ENCODE results near the gene DNAJC11. TPM values are rescaled to one million over a fixed set of nuclear protein-coding genes. Genes with fewer than 3 reads are reported as not detected.

Gene DNAJC11
- polyA plus RNA-seq, 1 donor from 2014 or later = 25.9 TPM

DNA sequence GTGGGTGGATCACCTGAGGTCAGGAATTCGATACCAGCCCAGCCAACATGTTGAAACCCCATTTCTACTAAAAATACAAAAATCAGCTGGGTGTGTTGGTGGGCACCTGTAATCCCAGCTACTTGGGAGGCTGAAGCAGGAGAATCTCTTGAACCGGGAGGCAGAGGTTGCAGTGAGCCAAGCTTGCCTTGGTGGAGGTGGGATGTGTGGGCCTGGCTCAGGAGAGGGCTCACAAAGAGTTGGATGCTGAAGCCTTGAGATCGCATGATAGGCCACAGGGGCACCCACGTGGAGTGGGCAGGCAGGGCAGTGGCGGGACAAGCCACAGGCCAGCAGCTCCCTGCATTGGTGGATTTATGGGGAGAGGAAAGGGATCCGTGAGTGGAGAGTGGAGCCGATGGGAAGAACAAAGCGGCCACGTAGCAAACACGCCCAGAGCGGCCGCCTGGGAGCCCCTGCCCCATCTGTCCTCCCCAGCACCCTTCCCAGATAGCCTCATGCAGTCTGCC lies 72.6 kb downstream of the DNAJC11 start:
- H3K4me3 Mint-ChIP-seq = peak overlapping the region in 1 of 4 donors; percentile 32
- H3K27ac Mint-ChIP-seq = no peak overlapping the region
- no peaks in the 10 kb centered on the region for H3K27me3 Mint-ChIP-seq
- H3K4me1 Mint-ChIP-seq = peaks cover 6 to 22% (median 11%) of the 10 kb centered on the region in 3 donors
- H3K36me3 Mint-ChIP-seq = peaks cover 4% of the 10 kb centered on the region
- no peaks in the 10 kb centered on the region for H3K9me3 Mint-ChIP-seq

DNA sequence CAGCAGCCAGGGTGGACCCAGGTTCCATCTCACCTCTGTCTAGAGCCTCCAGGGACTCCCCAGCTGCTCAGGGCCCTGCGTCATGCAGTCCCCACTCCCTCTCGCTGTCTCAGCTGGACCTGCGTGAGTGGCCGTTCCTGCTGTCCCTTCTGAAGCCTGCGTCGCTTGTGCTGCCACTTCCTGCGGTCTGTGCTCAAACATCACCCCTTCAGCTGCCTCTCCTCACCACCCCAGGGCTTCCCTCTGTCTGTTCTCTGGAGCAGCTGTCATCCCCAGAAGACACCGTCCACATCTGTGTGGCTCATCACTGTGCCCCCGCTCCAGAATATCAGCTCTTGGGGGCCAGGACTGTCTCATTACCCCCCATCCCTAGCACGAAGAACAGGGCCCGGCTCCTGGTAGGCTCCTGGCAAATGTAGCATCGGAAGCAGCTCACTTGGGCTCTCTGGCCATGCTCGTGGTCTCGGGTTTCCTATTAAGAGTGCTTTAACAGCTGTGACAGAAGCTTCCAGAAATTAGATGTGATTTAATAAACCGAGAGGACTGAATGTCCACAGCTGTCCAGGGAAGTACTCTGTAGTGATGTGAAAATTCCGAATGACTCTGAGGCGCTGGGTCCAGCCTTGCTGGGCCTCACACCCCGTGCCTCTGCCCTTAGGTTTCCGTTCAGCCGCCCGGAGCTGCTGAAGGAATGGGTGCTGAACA lies 73.6 kb downstream of the DNAJC11 start:
- Mint-ChIP-seq H3K4me3 (peak overlapping the region in 3 of 4 donors; percentile 57 to 93 (median 60)), H3K27me3 (no peaks in the 10 kb centered on the region), H3K4me1 (peaks cover 6 to 25% (median 11%) of the 10 kb centered on the region in 3 donors), H3K36me3 (peaks cover 2% of the 10 kb centered on the region), H3K9me3 (no peaks in the 10 kb centered on the region), H3K27ac (no peak overlapping the region)

DNA sequence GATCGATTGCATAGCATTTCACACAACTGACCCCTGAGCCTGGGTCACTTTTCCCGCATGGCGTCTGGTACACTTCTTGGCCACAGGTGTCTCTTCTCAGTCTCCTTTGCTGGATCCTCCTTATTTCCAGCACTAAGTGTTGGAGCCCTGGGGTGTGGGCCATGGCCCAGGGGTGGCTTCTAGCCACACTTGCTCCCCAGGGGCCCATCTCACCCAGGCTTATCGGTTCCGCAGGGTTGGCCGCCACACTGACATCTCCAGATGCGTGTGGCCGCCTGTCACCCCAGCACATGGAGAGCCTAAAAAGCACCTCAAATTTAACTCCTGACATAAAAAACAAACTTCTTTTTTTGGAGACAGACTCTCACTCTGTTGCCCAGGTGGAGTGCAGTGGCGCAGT lies 74.6 kb downstream of the DNAJC11 start:
- Mint-ChIP-seq H3K36me3 (peaks cover 2% of the 10 kb centered on the region), H3K9me3 (no peaks in the 10 kb centered on the region), H3K27me3 (no peaks in the 10 kb centered on the region), H3K4me3 (peak overlapping the region; percentile 25 to 93 (median 93)), H3K4me1 (peaks cover 6 to 25% (median 11%) of the 10 kb centered on the region in 3 donors), H3K27ac (peak overlapping the region in 1 of 3 donors; percentile 34)

DNA sequence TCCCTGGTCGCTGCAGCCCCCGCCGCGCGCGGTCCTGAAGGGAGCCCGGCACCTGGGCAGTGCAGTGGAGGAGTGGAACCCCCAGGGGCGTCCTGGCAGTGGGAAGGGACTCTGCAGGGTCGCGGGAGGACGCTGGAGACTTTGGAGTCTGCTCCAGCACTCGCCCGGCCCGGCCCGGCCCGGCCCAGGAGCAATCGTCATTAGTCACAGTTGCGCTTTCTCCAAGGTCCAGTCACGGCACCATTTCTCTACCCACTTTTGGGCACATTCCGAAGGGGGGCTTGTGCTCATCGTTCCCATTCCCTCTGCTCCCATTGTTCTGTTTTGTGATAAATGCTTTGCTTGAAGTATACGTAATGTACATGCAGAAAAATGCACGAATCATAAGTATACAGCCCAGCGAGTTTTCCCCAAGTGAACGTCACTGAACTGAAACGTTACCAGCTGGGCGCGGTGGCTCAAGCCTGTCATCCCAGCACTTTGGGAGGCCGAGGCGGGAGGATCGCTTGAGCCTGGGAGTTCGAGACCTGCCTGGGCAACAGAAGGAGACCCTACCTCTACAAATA lies 75.9 kb downstream of the DNAJC11 start:
- Mint-ChIP-seq H3K36me3 (peaks cover 2% of the 10 kb centered on the region), H3K4me3 (peak overlapping the region; percentile 85 to 93 (median 93)), H3K27ac (peak overlapping the region; percentile 35 to 76 (median 57)), H3K27me3 (no peaks in the 10 kb centered on the region), H3K9me3 (no peaks in the 10 kb centered on the region), H3K4me1 (peaks cover 6 to 25% (median 11%) of the 10 kb centered on the region in 3 donors)

DNA sequence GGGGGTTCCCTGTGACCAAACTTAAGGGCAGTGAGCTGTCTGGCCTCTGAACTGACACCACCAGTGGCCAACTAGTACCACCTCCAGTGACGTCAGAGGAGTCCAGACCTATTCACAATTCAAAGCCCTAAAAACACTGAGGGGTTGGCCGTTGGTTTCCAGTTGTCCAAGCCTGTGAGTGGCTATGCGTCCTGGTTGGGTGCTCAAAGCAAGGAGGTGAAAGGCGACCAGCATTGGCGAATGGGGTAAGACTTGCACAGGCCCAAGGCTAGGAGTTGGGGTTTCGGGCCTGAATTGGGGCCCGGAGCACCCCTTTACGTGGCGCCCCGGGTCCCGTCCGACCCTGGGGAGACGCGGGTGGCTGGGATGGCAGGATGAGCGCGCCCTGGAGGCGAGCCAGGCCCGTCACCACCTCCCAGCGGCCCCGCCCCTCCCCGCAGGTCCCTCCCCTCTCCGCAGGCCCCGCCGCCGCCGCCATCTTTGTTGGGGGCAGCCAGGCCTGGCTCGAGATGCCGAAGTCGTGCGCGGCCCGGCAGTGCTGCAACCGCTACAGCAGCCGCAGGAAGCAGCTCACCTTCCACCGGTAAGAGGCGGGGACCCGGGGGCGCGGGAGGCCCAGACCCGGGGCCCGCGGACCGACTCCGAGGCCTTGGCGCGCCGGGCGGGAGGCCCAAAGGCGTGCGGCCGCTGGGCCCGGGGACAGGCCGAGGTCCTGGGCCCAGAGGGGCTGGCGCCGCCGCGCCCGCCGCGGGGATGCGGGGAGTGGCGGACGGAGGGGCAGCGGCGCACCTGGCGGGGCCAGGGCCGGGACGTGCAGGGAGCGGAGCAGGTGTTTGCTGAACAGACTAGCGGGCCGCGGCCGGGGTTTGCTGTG lies 76.7 kb downstream of the DNAJC11 start, which contains the start of gene THAP3:
TSS of gene THAP3 (plus strand) at position 159 of the 874 bp plus-strand sequence. CDS start at position 510, 351 bp downstream.
- H3K27ac Mint-ChIP-seq = peak within 1 kb of the TSS; percentile 68 to 86 (median 76)
- peaks cover 6 to 25% (median 11%) of the 10 kb centered on the region in 3 donors for H3K4me1 Mint-ChIP-seq
- H3K4me3 Mint-ChIP-seq = peak within 1 kb of the TSS; percentile 85 to 93 (median 93)
- no peaks in the 10 kb centered on the region for H3K27me3 Mint-ChIP-seq
- H3K36me3 Mint-ChIP-seq = peaks cover 3% of the 10 kb centered on the region
- H3K9me3 Mint-ChIP-seq = no peaks in the 10 kb centered on the region

DNA sequence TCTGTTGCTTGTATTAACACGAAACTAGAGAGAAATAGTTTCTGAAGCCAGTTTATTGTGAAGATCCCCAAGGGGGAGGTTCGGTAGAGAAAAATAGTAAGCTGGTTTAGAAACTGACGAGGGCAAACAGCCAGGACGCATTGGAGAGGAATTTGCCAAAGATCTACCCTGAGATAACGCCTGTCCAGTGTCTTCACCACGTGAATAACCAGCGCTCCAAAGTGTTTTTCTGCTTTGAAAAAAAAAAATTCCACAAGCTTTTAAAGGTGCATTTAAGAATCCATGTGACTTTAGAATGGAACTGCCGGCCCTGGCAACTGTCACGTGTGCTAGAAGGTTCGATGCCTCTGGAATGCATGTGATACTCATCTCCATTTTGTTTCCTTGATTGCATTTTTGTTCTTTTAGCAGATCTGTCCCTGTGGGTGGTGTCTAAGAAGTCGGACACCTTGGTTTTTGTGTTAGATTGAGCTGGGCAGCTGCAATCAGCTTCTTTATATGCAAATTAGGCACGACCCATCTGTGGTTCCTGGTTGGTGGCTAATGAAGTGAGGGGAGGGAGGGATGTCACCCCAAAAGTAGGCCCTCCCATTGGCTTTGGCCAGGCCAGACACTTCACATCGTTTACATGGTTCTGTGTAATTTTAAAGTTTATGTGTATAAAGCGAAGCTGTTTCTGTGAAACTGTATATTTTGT lies 78.2 kb downstream of the DNAJC11 start:
- Mint-ChIP-seq H3K27me3 (no peaks in the 10 kb centered on the region), H3K4me1 (peaks cover 6 to 25% (median 11%) of the 10 kb centered on the region in 3 donors), H3K9me3 (no peaks in the 10 kb centered on the region), H3K27ac (peak overlapping the region in 1 of 3 donors; percentile 86), H3K4me3 (peak overlapping the region in 3 of 4 donors; percentile 44 to 93 (median 68)), H3K36me3 (peaks cover 3% of the 10 kb centered on the region)

DNA sequence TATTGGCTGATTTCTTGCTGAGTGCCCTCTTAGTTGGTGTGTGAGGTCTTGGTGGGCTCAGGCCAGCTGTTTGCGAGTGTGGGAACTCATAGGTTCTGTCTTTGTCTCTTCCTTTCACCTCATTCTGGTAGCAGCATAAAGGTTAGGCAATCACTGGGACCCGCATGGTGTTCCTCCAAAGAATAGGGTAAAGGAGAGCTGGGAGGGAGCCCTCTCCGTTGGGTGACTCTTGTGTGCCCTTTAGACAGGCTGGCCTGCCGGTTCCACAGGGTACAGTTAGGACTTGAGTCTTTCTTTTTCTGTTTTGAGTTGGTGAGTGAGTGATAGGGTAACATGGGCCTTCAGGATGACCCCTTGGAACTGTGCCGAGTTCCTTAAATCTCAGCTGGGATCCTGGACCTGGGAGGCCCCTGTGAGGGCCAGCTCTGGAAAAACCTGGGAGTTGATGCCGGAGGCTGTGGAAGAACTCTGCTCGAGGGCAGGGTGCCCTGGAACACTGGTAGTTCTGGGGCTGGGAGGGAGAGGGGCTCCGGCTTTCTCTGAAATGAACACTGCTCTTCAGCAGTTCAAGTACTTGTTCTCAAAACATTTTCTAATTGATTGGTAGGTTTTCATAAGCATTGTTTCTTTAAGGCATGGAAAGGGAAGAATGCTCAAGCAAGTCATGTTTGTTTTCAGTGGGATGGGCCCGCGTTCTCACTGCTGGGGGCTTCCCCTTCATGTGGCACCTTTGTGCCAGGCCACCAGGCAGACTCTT lies 79.0 kb downstream of the DNAJC11 start:
- Mint-ChIP-seq H3K36me3 (peaks cover 3% of the 10 kb centered on the region), H3K4me1 (peaks cover 6 to 21% (median 13%) of the 10 kb centered on the region in 3 donors), H3K27me3 (no peaks in the 10 kb centered on the region), H3K9me3 (no peaks in the 10 kb centered on the region), H3K4me3 (peak overlapping the region in 1 of 4 donors; percentile 93), H3K27ac (peak overlapping the region in 1 of 3 donors; percentile 67)

DNA sequence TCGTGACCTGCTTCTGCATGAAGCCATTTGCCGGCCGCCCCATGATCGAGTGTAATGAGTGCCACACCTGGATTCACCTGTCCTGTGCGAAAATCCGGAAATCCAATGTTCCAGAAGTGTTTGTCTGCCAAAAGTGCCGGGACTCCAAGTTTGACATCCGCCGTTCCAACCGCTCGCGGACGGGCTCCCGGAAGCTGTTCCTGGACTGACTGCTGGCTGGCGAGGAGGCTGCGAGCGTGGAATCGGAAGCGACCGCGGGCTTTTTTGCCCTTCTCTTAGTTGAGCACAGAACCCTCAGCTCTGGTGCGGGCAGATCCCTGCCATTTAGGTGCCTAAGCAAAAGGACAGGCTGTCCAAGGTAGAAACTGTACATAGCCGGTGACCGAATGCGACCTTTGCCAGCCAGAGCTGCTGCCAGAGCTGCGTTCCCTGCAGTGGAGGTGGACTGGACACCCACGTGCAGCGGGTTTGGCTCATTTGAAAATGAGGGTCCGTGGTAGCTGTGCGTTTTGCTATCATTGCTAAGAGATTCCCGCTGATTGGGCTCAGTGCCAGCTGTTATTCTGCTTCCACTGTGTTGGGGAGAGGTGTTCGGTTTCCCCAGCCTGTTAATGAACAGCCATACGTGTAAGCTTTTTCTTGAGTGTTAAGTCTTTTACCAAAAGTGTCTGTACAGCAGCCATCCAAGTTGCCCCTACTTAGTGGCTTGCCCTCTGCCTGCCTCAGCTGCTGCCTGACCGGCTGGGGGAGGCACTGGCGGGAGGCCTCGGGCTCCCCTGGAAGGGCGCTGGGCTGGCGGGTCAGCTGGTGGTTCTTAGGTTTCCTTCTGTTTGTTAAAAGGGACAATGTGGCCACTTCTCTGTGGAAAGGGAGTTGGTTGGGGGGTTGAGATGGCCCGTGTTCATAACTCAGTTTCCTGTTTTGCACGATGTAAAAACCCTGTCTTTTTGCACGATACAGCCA lies 79.9 kb downstream of the DNAJC11 start:
- peak overlapping the region in 1 of 3 donors; percentile 67 for H3K27ac Mint-ChIP-seq
- H3K9me3 Mint-ChIP-seq = no peaks in the 10 kb centered on the region
- peak overlapping the region in 1 of 4 donors; percentile 93 for H3K4me3 Mint-ChIP-seq
- H3K36me3 Mint-ChIP-seq = peaks cover 2% of the 10 kb centered on the region
- H3K4me1 Mint-ChIP-seq = peaks cover 5 to 13% (median 8%) of the 10 kb centered on the region in 3 donors
- H3K27me3 Mint-ChIP-seq = no peaks in the 10 kb centered on the region

DNA sequence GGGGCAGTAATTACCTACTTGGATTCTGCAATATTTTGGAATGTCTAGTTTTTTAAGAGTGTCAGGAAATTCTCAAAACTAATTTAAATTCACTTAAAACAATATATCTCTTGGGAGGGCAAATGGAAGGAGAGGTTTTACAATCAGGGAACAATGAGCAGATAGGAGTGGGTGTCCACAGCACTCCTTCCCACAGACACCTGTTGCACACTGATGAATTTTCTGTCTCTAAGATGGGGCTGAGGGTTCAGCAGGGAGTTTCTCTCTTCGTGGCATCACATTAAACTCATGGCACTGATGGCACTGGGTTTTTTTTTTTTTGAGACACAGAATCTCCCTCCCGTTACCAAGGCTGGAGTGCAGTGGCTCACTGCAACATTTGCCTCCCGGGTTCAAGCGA lies 82.6 kb downstream of the DNAJC11 start:
- peaks cover 3 to 9% (median 4%) of the 10 kb centered on the region in 3 donors for H3K4me1 Mint-ChIP-seq
- H3K36me3 Mint-ChIP-seq = peaks cover 2% of the 10 kb centered on the region
- H3K27ac Mint-ChIP-seq = no peak overlapping the region
- no peaks in the 10 kb centered on the region for H3K27me3 Mint-ChIP-seq
- H3K4me3 Mint-ChIP-seq = peak overlapping the region in 1 of 4 donors; percentile 74
- no peaks in the 10 kb centered on the region for H3K9me3 Mint-ChIP-seq

DNA sequence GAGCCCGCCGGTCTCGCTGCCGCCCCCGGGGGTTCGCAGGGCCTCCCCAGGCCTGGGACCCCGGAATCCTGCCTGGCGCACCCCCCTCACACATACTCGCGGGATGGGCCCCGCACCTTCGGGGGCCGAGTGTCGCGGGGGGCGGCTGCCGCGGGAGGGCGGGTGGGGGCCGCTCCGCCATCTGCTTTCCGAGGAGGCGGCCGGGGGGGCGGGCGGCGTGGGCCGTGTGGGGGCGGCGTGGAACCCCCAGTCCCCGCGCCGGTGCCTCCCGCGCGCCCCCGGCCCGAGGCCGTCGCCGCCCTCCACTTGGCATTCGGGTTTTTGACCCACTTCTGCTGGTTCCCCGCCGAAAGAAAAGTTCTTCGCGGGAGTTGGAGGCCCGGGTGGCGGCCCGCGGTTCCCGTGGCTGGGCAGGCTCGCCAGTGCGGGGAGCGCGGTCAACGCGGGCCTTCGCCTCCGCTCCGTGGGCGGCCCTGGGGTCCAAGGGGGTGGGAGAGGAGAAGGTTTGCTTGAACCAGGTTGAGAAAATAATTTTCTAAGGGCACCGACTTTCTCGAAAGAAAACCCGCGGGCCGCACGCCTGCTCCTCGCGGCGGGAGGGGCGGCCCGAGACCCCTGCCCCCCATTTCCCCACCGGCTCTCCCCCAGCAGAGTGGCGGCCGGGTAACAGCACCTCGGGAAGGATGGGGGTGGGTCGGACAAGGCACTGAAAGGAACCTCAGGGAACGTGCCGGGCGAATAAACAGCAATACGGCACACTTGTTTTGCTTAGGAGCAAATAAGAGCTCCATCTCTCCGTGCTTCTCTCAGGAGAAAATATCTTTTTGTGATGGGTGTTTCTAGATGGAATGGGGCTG lies 86.5 kb downstream of the DNAJC11 start:
- Mint-ChIP-seq H3K9me3 (no peaks in the 10 kb centered on the region), H3K36me3 (no peaks in the 10 kb centered on the region), H3K4me3 (peak overlapping the region; percentile 74 to 91 (median 80)), H3K27ac (peak overlapping the region in 2 of 3 donors; percentile 40 to 77), H3K27me3 (no peaks in the 10 kb centered on the region), H3K4me1 (peaks cover 12 to 15% (median 15%) of the 10 kb centered on the region in 3 donors)

DNA sequence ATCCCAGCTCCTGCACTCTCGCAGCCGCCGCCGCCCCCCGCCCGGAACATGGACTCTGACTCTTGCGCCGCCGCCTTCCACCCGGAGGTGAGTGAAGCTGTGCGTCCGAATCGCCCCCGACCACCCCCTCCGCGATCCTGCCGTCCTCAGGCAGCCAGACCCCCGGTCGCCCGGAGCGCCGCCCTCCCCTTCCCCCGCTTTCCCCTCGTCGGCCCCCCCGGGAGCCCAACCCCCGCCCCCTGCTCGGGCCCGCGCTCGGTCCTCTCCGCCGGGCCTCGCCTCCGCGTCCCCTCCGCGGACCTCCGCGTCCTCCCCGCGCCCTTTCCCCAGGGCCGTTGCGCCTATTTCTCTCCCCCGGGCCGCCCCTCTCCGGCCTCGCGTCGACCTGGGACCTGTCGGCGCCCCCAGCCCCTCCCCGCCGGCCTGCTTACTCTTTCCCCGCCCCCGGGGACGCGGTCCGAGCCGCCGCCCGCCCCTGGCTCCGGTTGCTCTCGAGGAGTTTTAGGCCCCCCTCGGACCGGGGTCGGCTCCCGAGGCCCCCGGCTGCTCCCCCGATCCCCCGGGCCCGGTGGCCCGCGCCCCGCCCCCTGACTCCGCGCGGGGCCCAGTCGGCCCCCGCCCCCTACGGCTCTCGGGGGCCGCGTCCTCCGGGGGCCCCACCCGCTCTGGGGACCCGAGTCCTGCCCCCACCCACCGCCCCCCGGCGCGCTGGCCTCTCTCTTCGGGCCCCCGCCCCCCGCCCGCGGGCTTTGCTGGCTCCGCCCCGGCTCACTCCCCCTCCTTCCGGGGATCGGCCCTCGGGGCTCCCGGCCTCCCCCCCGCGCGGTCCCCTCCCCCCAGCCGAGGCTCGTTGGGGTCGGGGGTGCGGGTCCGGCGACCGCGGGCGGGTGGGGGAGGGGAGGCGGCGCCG lies 87.3 kb downstream of the DNAJC11 start:
- no peaks in the 10 kb centered on the region for H3K36me3 Mint-ChIP-seq
- peak overlapping the region in 3 of 4 donors; percentile 39 to 96 (median 91) for H3K4me3 Mint-ChIP-seq
- H3K27me3 Mint-ChIP-seq = no peaks in the 10 kb centered on the region
- no peaks in the 10 kb centered on the region for H3K9me3 Mint-ChIP-seq
- H3K27ac Mint-ChIP-seq = peak overlapping the region in 1 of 3 donors; percentile 23
- peaks cover 12 to 15% (median 15%) of the 10 kb centered on the region in 3 donors for H3K4me1 Mint-ChIP-seq
